ENCODE data around the gene SLC22A23.

DNA sequence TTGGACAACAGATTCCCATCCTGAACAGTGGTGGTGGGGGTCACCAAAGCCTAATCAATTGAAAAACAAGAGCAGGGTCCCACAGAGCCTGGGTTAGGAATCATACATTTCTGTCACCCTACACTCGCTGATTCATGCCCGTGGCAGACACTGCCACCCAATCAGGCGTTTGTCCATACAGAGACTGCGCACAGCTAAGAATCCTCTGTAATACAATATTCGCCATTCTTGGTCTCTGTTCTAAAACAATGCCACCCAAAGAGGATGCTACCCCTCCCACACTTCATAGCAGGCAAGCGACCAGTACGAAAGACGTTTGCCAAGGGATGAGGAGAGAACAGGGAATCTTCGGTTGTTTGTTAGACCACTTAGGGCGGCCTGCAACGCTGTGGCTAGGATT lies 28.1 kb upstream of the SLC22A23 start:
- TF ChIP-seq, protein P1, sequence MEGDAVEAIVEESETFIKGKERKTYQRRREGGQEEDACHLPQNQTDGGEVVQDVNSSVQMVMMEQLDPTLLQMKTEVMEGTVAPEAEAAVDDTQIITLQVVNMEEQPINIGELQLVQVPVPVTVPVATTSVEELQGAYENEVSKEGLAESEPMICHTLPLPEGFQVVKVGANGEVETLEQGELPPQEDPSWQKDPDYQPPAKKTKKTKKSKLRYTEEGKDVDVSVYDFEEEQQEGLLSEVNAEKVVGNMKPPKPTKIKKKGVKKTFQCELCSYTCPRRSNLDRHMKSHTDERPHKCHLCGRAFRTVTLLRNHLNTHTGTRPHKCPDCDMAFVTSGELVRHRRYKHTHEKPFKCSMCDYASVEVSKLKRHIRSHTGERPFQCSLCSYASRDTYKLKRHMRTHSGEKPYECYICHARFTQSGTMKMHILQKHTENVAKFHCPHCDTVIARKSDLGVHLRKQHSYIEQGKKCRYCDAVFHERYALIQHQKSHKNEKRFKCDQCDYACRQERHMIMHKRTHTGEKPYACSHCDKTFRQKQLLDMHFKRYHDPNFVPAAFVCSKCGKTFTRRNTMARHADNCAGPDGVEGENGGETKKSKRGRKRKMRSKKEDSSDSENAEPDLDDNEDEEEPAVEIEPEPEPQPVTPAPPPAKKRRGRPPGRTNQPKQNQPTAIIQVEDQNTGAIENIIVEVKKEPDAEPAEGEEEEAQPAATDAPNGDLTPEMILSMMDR (IDR thresholded peaks at IDR 0.05; ENCODE audit: low read depth, low read length, poor library complexity, severe bottlenecking) = no peak
- TF ChIP-seq EZH2phosphoT487 (IDR thresholded peaks at IDR 0.05; ENCODE audit: borderline replicate concordance, low read length) = no peak

All from DOHH2 (cell line).